ENCODE results near the gene SLC39A11.
"Not testable (repeated sequence)": the region's sequence is repeated elsewhere in the genome, so short reads cannot be mapped to it uniquely, and the experiment has no call there.

Gene SLC39A11

GRCh38 chr17:72822358-72823023 lies 270.0 kb downstream of the SLC39A11 start:
- DNase-seq = no peak

DNA sequence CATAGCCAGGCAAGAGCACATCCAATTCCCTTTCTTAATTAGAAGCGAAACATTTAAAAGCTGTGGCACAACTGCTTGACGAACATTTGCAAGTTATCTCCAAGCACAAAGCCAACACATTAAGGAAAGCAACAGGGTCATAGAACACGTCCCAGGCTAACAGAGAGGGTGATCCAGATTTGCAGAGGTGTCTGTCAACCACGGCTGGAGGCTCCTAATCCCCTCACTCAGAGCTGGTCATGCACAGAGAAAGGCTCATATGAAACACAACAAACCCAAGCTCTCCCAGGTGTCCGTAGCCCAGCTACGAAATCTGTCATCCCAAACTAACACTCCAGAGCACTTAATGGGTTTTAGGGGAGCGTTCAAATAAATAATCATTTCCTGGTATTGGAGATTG lies 276.1 kb downstream of the SLC39A11 start:
- DNase-seq = no peak

GRCh38 chr17:72813481-72813880 lies 279.0 kb downstream of the SLC39A11 start:
- no peak for DNase-seq

- peak; percentile 77 for DNase-seq
These were observed 279.7 kb downstream of the SLC39A11 start for GRCh38 chr17:72812823-72813222.

DNA sequence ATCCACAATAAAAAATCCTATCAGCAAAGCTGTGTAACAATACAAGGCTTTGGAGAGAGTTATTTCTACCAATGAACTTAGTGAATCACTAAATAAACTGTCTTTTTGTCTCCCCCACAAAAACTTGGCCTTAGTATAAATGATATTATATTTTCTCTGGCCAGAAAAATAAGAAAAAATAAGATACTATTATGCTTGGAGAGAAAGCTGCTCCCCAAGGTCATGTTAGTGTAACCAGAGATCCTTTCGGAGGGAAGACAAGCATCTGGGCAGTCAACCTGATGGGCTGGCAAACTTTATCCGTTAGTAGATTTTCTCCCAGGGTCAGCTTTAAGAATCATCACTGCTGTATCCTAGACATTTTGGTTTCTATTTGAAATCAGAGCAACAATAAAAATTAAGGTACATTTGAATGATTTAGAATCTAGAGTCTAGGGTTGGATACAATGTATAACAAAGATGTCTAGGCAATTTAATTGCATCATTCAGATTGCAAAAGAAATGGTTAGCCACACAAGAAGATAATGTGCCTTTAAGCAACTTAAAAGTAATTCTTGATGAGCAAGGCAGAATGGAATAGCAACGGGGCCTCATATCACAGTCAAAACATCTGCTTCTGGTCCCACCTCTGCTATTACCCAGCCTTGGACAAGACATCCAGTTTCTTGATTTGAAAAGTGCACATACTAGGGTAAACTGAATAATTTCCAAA lies 280.4 kb downstream of the SLC39A11 start:
- DNase-seq = no peak

DNA sequence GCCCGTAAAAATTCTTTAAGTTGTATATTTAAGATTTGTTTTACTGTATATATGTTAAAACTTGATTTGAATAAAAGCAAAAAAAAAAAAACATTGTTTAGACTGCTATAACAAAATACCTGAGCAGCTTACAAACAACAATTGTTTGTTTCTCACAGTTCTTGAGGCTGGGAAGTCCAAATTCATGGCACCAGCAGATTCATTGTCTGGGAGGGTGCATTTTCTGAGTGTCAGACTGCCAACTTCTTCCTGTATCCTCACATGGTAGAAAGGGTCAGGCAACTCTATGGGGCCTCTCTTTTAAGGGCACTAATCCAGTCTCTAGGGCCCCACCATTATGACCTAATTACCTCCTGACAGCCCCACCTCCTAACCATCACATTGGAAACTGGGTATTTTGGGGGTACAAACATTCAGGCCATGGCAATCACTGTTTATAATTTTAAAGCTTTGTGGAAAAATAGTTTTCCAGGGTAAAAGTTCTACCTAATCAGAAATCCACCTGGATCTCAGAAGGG lies 281.4 kb downstream of the SLC39A11 start:
- DNase-seq = no peak

DNA sequence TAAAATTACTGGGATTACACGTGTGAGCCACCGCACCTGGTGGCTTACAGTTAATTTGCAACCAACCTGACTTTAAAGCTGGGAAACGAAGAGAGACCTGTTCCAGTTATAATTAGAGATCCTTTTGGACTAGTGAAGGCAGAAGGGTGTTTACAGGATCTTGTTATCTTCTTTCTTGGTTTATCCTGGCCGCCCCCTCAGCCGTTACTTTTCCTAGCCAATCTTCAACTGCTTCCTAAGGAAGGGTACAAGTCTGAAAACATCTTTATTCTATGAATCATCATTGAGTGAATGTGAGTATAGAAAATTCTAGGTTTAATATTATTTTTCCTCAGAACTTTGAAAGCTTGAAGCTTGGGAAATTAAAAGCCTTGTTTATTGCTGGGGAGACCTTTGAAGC lies 286.5 kb downstream of the SLC39A11 start:
- DNase-seq = no peak

DNA sequence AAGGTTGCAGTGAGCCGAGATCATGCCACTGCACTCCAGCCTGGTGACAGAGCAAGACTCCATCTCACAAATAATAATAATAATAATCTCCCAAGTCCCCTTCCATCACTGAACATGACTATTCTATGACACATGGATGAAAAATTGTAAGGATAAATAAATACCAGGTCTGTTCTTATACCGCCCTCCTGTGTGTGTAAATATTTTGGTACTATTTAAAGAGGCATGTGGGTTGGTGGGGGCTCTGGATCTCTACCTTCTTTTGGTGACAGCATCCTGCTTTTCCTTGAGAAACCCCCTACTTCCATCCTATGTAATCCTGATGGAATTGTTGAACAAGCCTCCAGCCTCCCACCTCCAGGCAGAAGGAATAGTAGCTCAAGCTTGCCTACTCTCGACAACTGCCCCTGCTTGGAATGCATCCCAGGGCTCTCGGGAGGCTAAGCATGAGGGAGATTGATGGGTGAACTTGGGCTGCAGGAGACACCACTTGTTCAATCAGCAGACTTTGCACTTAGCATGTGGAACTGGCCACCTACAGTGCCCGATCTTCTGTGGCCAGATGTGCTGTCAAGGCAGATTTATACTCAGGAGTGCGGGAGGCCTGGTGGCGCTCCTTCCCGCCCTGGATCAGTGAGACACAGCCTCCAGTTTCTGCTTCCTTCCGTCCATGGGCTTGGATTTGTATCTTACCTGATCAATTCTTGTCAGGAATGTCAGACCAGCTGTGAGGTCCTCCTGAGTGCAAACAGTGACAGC lies 287.4 kb downstream of the SLC39A11 start:
- peak; percentile 43 for DNase-seq

DNA sequence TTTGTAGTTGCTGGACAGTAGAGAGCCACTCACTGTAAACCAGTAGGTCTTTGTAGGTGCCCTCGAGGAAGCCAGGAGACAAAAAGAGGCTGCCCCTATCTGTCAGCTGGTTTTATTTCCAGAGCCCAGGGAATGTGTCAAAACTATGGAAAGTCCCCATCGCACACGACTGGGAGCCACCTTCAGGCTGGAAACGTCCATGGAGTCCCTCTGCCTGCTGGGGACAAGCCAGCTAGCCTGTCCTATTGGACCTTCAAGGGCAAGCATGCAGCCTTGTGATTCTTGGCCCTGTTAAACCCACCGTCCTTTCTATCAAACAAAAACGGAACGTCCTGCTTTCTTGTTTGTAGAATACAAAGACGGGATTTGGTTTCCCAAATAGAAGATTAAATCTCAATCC lies 289.8 kb downstream of the SLC39A11 start:
- no peak for DNase-seq

DNA sequence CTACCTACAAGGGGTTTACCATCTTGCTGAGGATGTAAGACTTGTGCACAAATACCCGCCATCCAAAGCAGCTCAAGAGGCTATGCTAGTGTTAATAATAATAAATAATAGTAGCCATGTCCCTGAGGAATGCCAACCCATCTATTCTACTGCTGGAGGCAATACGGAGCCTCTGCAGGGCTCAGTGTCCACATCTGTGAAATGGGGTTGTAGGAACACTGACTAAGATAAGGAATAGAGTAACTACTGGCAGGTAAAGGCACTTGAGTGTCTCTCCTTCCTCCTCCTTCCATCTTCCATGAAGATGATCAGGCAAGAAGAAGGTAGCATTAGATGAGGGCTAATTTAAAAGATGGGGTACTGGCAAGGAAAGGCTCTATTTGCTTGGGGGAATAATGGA lies 295.3 kb downstream of the SLC39A11 start:
- no peak for DNase-seq

GRCh38 chr17:72795941-72796340 lies 296.5 kb downstream of the SLC39A11 start:
- no peak for DNase-seq

- no peak for DNase-seq
These were observed 298.3 kb downstream of the SLC39A11 start for GRCh38 chr17:72794152-72794551.

- no peak for DNase-seq
These were observed 299.7 kb downstream of the SLC39A11 start for GRCh38 chr17:72792771-72793170.

- no peak for DNase-seq
These were observed 302.3 kb downstream of the SLC39A11 start for GRCh38 chr17:72790190-72790589.

- no peak for DNase-seq
These were observed 302.8 kb downstream of the SLC39A11 start for GRCh38 chr17:72789711-72790110.

DNA sequence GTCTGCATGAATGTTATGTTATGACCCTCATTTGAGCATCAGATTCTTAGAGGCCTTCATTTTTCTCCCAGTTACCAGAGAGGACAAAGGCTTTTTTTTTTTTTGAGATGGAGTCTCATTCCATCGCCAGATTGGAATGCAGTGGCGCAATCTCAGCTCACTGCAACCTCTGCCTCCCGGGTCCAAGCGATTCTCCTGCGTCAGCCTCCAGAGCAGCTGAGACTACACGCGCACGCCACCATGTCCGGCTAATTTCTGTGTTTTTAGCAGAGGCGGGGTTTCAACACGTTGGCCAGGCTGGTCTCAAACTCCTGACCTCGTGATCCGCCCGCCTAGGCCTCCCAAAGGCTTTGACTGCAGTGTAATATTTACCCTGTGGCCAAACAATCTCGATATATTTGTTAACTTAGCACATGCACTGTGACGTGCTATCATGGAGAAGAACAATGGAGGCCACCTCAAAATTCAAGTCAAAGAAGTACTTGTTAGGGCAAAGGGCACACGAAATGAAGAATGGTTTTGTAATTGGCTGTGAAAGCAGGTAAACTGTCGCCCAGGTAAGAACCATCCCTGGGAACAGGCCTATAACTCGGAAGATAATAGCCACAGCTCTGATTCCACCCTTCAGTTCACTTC lies 303.4 kb downstream of the SLC39A11 start:
- peak; percentile 3 for DNase-seq

DNA sequence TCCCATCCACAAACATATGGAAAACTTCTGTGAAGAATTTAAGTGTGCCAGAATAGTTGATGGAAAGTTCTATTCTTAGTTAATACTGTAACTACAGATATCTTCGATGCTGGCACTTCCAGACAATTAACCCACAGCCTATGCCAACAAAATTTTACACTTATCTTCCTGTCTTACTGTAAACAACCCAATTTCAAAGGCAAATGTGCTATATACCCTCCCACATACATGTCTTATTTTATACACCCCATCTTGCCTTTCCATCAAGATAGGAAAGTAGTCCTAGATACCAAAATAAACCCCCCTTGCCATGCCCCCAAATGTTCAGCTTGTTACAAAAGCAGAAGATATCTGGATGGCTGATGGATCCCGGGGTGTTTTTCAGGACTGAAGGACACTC lies 306.3 kb downstream of the SLC39A11 start:
- no peak for DNase-seq

DNA sequence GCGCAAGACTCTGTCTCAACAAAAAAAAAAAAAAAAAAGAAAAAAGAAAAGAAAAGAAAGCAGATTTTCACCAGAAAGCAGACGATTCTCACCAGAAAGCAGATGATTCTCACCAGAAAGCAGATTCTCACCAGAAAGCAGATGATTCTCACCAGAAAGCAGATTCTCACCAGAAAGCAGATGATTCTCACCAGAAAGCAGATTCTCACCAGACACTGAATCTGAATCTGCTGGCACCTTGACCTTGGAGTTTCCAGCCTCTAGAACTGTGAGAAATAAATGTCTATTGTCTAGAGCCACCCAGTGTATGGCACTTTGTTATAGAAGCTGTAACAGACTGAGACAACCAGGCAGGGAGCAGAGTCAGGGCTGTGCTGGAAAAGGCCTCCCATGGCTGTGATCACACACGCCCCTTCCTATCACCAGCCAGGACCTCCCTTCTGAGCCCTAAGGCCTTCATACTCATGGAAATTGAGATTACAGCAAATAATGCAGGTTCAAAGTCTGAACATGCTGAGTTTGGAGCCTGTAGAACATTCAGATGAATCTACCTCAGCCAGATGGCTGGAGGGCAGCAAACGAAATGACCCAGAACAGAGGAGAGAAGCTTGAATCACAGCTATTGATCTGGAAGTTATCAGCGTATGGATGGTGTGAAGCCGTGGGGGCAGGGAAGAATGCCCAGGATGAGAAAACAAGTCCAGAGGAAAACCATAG lies 309.3 kb downstream of the SLC39A11 start:
- DNase-seq = no peak

DNA sequence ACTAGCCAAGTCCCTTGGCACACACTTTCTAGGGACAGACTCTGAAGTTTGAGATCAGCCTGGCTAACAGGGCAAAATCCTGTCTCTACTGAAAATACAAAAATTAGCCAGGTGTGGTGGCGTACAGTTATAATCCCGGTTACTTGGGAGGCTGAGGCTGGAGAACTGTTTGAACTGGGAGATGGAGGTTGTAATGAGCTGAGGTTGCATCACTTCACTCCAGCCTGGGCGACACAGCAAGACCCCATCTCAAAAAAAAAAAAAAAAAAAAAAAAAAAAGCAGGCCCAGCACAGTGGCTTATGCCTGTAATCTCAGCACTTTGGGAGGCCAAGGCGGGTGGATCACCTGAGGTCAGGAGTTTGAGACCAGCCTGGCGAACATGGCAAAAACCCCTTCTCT lies 310.1 kb downstream of the SLC39A11 start:
- not testable (repeated sequence) for DNase-seq

DNA sequence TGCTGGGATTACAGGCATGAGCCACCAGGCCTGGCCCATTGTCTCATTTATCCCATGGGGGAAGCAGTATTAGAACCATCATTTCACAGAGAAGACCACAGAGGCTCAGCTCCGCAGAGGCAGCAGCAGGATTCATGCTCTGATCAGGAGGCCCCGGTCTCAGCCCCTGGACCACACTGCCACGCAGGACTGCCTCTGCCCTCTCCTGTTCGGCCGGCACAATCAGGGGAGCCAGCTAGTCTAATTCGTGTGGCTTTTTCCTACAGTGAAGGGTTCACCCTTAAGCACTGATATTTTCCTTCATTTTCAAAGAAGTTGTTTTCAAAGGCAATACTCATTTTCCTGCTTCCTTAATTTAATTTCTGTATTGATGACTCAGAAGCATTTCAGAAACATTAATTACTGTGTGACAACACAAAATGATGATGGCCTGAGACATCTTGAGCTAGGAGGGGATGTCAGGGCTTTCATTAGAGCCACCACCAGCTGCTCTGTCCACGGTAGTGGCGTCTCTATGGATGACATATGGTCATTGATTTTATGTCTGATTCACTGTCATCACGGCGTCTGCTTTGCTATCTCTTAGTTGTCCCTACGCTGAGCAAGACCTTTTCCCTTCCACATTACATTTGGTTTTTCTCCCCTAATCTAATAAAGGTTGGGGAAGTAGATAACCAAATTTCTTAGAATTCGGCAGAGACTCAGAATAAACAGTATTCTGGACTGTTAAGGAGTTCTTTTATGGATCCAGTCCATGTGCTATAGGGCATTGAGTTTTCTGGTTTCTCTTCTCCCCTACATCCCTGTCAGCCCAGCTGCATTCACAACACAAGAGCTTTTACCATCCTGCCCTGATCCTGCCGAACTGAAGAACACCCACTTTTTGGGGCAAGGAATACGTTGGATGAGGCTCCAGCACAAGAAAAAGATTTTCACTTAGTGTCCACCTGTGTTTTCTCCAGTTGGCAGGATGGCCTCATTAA lies 314.0 kb downstream of the SLC39A11 start:
- no peak for DNase-seq

DNA sequence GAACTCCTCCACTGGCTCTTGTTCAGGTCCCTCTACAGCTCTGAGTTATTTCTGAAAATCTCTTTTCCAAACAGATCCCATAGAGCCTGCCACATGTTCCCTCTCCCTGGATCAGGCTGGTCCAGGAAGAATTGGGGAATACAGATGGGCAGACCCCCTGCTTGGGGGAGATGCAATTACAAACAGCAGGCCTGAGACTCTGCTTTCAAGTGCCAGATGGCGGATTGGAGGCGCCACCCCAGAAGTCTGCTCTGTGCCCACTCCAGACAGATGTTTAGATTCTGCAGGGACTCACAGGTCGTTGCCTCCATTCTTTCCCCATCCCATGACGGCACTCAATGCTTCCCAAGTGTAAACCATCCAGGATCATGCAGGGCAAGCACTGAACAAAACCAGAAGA lies 316.6 kb downstream of the SLC39A11 start:
- DNase-seq = no peak
